ENCODE measurements around the gene OR1F1.

DNA sequence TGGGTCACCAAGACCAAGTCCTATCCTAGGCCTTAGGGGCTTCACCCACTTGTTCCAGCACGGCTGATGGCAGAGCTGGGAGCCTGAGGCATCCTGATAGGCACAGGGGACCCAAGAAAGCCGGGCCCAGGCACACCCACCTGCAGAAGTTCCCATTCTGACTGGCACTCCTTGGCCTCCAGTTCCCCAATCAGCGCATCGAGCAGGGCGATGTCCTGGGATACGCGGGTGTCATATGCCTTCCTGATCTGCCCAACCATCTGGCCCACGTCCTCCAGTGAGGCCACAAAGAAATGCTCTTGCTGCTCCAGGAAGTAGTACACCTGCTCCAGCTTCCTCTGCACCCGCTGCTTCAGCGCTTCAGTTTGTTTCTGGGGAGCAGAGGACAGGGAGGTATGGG, 58.9 kb downstream of the OR1F1 start:
- TF ChIP-seq EP300 (IDR thresholded peaks at IDR 0.05) (no peak), POLR2A (IDR thresholded peaks at IDR 0.05) (no peak), POLR2AphosphoS5 (IDR thresholded peaks at IDR 0.05) (no peak)
- TF ChIP-seq, protein P1, sequence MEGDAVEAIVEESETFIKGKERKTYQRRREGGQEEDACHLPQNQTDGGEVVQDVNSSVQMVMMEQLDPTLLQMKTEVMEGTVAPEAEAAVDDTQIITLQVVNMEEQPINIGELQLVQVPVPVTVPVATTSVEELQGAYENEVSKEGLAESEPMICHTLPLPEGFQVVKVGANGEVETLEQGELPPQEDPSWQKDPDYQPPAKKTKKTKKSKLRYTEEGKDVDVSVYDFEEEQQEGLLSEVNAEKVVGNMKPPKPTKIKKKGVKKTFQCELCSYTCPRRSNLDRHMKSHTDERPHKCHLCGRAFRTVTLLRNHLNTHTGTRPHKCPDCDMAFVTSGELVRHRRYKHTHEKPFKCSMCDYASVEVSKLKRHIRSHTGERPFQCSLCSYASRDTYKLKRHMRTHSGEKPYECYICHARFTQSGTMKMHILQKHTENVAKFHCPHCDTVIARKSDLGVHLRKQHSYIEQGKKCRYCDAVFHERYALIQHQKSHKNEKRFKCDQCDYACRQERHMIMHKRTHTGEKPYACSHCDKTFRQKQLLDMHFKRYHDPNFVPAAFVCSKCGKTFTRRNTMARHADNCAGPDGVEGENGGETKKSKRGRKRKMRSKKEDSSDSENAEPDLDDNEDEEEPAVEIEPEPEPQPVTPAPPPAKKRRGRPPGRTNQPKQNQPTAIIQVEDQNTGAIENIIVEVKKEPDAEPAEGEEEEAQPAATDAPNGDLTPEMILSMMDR (IDR thresholded peaks at IDR 0.05) = no peak

Data from sigmoid colon (tissue), 4 donors.